Suppressor macrophage (primary cell): Measurements from ENCODE around the gene ZIC4.

Source experiments
- DNase-seq, 4 experiments: peaks; one replicate each; pipeline ENCODE4 v3.0.0-alpha.2; 2020 to 2022

The ZIC4 gene

DNA sequence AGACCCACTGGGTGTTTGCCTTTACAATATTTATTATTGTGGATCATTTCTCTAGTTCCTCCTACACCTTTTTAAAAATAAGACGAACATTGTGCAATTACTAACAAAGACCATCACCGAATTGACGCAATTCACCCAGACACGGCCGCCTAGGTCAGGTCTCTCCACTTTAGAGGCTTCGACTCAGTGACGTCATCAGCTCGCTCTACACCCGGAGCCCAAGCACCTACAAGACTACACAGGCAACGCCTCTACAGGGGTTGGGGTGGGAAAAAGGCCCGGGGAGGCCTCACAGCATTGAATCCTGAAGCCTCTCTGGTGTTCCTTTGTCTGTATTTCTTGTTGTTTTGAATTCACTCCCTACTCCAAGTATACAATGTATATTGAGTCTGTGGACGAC is 16.6 kb downstream of the ZIC4 start:
- DNase-seq: no peak

DNA sequence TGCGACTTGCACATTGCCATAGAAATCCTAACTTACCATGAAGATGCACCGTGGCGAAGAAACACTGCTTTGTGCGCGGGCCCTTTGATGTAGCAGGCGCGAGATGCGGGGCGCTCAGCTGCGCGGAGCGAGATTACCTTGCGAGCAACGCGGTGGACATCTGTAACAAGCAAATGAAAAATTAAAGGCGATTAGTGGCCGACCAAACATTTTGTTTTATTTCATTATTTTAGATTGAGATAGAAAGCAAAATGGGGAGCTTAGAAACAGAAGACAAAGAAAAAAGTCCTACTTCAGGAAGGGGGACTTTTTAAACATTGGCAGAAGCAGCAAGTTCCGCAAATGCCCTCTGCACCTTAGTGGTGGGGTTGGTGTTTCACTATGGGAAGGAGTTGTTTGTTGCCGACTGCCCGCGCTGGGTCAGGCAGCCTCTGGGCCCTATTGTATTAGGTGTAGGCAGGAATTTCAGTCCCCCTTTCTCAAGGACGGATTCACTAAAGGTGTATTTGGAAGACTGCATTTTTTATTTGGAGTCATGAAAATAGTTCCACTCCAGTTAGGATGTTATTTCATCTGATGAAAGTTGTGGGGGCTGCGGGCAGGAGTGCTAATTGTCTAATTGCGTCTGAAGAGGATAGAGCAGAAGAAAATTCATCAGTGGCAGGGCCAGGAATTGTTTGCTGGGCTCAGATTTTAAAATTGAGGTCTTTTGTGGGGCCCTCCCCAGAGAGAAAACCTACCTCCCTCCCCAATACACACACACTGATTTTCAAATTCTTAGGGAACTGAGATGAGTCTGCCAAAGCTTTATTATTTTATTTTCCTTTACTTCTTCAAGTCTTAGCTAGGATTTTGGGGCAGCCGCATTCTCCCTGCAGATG is 17.4 kb downstream of the ZIC4 start:
- no peak for DNase-seq

DNA sequence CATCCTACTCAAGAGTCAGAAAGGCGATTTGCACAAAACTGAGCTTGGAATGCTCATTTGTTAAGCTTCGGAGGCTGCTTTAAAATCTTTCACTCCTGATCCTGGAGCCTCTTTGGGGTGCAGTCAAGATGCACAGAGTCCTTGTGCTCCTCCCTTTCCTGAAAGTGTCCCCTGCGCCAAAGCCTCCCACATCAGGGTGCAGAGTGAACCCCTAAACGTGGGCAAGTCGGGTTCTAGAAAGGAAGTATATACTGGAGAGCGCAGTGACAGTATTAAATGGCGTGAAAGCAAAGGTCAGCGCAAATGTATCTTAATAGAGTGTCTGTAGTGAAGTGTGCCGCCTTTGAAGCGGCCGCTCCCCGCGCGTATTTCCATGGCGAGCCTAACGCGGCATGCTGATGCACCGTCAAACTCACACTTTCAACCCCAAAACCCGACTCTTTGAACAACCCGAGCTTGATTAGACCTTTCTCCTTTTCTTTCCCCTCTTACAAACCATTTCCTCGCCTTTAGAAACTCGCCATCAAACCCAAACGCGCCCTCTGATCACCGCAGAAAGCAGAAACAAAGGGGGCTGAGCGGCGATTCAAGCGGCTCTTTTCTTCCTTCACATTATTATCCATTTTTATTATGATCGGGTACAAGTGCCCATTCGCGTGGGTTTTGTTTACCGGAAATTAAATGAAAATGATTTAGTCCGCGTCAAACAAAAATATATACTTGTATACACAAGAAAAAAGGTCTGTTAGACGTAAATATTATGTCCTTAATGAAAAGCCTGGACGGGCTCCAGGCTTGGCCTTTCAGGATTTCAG is 18.3 kb downstream of the ZIC4 start:
- DNase-seq: no peak

DNA sequence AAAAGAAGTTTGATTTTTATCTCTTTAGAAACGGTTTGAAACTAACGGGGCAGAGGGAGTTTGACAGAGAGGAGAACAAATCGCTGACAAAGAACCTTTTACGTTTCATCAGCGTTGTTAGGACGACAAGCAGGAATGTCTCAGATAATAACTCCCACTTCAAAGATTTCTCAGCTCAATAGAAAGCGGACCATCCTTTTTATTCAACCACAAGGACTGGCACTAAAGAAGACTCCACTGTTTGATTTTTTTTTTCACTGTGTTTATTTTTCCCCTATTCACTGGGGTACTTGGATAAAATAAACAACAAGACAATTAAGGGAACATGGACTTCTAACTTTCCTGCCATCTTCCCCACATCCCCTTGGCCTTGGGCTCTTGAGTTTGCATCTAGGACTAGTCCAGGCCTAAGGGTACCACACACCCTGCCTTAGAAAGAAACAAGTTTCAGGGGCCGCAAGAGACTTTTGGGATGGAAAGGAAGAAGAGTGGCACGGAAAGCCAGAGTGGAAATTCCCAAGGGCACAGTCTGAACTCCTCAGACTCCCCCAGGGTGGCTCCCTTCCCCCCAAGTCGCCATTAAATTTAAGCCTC is 19.0 kb downstream of the ZIC4 start:
- no peak for DNase-seq

DNA sequence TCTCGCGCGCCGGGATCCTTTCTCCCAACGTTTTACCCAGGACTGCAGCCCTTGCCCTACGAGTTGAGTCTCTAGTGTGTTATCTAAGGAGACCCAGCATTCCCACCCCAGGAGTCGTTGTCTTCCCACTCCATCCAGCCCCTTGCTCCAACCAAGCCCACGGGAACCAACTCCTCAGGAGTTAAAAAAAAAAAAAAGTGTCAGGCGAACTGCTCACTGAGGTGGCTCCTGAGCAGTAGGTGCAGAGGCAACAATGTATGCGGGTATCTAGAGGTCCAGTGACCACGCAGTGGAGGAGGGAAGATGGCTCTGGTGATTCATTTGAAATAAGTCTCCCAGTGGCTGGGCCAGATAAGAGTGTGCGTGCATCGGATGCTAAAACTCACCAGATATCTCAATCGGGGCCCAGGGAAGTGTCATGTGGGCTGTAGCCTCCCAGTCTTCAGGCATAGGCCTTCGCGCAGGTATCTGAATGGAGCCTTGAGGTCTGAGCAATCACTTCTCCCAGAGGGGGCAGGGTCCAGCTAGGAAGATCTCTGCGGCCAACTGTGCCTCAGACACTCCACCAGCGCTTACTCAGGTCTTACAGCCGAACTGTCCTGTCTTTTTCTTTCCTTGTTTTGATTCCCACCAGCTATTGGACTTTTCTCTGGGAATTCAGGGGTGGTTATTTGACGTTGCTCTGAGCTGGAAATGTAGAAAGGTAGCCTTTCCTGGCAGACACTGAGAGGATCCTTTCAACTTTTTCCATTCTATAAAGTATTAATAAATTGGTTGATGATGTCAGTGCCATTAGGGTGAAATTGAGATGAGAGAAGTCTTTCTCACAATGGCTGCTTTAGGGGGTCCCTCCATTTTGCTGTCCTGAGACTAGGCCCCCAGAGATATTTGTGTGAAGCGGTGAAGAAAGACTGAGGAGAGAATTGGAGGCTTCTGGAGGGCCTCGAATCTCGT is 21.0 kb downstream of the ZIC4 start:
- no peak for DNase-seq

DNA sequence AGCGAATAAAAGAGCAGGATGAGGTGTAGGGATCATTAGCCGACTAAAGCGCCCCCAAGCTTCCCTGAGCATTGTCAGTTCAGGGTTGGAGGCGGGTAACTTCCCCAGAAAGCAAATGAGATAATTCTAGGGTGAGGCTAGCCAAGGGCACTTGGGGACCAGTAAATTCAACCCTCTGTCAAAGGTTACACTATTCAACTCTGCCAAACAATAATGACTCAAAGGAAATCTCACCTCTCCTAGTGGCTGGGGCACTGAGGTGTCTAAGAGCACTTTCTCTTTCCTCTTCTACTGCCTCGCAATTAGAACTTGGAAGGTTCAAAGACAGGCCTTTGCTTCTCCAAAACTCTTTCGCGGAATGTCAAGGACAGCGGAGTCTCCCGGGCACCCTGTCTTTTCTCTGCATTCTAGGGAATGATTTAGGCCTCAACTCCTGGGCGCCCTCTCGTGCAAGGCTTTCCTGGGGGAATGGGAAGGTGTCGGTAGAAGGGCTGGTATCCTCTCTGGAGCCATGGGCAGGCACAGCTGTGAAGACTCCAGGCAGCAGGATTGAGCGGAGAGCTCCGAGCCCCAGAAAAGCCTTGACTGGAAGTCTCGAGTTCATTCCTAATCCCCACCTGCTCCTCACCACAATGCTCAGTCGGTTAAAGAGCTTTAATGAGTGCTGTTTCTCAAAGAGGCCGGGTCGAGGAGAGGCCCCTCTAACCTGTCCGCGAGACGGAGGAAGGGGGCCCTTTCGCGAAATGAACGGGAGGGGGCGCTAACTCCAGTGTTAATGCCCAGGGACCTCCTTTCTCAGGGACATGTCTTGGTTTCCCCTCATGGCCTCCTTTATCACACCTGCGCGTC is 21.9 kb downstream of the ZIC4 start:
- DNase-seq: no peak

DNA sequence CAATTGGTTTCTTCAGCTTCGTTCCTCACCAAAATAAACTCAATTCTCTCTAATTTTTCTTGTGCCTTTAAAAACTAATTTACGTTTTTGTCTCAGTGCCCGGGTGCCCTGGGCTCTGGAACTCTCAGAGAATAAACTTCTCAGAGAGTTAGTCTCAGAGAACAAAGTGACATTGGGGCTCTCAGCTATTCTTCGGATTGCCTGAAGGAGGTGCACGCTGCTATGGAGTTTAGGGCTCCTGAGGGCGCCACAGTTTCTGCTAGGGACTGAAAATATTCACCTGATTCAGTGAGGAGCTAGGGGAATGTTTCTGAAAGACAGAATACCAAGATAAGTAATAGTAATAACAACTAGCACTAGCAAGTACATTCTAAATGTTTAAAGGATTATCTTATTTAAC is 22.7 kb downstream of the ZIC4 start:
- no peak for DNase-seq

DNA sequence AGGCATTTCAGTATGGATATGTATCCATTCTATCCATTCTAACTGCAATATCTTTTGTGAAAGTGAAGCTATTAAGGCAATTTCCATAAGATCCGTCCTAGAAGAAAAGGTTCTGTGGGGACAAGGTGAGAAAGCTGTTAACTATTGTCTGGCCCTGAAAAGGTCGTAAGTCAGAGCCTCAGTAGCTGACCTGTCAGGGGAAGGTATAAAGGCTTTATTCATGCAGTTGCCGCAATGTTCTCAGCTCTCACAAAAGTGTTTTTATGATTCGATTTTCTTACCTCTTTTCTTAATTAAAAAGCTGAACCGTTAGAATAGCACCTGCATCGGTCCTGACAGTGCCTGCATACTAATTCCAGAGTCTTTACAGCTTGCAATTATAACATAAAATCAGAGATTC is 24.7 kb downstream of the ZIC4 start:
- DNase-seq: no peak

DNA sequence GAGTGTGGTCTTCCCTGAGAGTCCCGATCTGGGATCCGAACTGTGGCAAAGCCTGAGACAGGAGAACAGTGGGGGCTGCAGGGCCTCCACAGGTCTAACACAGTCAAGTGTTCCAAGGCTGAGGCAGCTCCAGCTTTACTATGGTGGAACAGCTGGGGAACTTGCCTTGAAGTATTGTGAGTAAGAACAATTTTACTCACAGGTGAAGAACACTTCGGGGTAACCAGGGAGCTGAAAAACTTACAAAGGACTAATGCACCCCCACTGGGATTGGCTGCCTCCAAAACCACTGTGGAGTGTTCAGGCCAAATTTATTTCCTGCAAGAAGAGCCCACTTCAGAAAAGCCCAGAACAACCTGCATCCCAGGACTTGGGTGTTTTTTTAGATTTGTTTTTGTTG is 25.4 kb downstream of the ZIC4 start:
- DNase-seq: no peak

DNA sequence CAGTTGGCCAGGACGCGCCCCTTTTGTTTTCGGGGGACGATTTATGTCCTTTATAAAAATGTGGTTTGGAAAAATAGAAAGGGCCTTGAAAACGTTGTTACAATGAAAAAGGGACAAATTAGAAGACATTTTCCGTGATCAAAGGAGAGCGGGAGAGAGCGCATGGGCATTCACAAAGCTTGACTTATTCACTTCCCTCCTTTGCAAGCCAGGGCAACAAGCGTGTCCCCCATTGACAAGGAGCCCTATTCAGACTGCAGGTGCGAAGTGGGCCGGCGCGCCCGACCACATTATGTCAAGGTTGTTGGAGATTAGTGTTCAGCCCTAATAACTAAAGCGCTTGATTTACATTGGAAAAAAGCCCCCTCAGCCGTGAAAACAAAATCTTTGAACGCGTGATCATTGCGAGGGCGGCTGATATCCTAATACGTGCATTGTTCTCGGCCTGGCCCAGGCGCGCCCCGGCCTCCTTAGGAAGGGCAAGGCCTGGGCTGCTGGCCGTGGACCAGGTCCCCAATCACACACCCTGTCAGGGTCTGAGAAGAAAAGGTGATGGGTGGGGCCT is 25.9 kb downstream of the ZIC4 start:
- no peak for DNase-seq

DNA sequence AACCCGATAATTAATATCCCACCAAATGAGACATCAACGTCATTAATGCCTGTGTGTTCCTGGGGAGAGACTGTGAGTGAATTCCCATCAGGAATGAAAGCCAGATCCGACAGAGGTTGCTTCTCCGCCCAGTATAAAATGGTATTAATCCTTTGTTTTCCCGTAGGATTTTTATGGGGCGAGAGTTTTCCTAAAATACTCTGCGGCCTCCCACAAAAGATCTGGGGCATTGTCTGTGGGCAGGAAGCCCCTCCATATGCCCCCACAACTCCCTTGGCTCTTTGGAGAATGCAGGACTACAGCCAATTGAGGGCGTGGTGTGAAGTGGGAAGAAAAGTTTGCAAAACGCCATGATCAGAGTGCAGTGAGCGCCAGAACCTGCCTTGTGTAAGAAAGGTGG is 26.7 kb downstream of the ZIC4 start:
- no peak for DNase-seq

DNA sequence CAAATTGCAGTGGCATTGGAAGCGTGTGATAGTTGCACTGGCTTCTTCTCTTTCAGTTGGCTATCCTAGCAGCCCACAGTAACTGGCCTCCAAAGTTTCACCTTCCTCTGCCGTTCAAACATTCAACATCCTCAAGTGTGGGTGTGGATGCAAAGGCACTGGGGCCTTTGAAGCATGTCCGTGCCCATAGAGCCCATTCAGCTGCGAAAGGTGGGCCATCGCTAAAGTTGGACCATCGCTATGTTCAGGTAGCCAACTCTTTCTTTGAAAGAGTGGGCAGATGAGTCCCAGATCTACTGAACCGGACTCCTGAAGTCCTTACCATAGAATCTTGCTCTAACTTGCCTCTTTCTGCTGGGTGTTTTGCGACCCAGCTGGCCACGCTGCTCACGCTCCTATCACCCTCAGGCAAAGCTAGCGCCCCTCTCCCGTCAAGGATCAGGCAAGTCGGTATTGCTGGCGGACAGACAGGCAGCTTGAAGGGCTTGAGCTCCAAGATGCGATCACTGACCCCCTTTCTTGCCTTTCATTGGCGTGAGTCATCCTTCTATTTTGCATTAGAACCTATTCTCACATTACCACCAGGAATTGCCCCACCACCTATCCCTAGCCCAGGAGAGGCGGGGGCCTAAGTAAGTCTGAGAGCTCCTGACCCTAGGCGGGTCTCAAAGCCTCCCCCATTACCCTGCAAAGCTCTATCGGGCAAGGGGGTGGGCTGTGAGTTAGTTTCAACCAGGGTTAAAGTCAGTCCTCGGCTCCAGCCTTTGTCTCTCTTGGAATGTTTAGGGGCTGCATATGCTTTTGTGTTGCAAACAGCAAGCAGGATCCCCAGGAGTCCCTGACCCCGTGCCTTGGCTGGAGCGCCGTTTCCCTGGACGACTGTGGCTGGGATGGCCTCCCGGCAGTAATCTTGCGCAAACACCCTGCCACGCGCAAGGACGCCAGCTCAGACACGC is 28.7 kb downstream of the ZIC4 start:
- no peak for DNase-seq

DNA sequence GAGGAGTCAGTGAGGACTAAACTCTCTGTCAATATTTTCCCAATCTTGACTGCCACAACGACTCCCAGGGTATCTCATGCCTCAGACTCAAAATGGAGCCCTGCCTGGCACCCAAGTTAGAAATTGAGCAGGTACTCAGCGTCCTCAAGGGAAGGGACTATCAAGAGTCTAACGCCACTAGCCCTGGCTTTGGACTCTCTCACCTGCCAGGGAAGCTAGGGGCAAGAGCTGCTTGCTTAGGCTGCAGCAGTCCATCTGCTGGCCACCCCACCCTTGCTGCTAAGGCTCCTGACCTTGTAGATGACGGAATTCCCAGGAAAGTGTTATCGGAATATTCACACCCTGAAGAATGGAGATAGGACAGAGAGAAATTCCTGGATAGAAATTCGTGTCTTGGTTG is 33.0 kb downstream of the ZIC4 start:
- DNase-seq: no peak

DNA sequence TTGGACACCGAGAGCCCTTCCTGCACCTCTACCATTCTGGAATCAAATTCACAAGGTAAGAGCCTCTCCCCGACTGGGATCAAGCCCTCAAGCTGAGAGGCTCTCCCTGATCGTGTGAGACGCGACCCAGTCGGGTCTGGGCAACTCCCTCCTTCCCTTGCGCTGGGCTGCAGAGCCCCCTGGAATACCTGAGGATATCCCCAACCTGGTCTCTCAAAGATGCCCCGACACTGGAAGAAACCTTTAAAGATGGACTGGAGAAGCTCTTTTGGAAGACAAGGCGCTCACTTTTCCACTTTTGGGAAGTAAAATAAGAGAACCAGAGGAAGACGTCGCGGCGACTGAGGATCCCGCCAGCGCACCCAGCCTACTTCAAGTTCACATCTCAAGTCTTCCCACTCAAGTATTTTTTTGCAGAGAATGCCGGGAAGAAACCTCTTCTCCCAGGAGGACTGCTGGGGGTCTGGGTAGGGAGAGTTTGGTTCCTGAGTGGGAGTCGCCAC is 33.8 kb downstream of the ZIC4 start:
- no peak for DNase-seq

DNA sequence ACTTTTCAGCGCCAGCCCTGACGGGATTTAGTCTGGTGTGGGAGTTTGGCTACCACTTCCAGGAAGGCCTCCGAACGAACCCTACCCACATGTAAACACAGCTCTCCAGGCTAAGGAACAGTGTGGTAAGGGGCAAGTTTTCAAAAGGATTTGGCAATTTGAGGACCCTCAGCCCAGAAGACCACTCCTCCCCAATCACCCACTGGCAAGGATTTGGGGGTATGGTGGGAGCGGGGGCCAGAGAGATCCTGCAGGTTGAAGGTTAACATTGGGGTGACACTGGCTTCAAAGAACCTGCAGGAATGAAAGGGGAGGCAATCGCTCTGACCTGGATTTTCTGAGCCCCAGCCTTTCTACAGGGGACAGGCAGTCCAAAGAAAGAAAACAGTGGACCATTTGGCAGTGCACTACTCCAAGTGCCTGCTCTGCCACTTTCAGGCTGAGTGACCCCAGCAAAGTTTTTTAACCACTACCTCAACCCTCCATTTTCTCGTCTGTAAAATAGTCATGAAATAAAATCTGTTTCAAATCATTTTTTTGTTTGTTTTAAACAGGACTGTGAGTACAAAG is 34.5 kb downstream of the ZIC4 start:
- DNase-seq: no peak

DNA sequence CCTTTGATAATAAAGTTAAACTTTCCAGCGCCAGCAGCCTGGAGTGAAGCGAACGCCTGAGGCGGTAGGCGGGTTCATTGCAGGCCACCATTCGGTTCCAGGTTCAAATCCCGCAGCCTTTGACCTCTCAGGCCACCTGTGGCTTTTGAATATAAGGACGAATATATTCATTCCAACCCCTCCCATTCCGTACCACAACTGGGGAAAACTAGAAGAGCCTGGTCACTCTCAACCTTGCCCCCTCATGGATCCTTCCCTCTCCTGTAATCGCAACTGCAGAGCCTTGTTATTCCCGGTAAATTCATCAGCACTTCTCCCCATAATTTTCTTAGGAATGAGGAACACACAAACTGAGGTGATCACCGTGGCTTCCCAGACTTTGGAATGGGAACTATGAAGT is 35.2 kb downstream of the ZIC4 start:
- no peak for DNase-seq

DNA sequence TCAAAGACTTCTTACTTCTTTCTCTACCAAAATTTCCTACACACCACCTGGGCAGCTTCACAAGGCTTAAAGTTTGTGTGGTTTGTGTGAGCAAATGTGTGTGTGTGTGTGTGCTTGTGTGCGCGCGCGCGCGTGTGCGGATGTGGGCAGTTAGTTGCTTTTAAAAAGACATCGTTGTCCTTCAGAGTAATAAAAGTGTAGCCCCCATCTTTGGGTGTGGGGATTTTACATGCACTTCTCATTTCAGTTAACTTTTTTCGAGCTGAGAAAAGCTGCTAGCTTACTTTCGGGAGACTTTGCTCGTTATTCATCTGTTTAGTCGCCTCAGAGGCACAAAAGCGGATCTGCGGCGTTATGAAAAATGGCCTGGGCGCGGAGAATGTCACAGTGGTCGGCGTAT is 36.0 kb downstream of the ZIC4 start:
- DNase-seq: no peak

DNA sequence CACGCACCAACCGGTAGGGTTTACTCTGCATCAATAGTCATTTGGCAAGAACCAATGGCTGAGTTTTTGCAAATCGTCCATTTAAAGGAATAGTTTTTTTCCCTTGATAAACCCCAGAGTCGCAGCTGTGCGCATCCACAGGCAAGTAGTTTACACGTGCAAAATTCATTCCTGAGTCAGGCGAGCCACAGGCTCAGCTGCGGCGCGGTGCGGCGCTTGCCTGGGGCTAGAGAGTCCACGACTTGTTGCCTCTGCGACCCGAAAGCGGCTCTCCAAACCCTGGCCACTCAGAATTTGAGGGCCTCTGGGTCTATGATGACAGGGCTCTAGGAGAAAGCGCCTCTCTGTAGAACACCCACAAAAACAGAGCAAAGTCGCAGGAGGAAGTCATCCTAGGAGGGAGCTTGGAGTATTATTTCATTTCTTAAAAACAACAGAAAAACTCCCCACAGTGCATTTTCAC is 36.7 kb downstream of the ZIC4 start:
- DNase-seq: no peak

DNA sequence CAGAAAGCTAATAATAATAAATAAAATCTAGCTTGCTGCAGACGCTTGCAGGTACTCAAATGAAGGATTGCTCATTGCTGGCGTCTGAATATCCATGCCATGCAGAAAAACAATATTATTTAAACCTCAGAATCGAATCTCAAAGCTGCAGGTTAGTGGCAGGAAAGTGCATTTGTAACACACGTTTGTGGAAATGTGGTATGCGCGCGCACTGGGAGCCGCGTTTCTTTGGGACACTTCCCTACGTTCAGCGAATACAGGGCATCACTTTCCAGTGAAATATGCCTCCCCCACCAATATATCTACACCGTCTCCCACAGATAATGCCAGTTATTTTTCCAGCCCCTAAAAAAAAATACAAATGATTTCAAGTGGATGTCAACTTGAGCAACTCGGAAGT is 37.1 kb downstream of the ZIC4 start:
- no peak for DNase-seq
